H1 (cell line): Measurements from ENCODE around the gene KRTAP2-3. TPM values are rescaled to one million over a fixed set of nuclear protein-coding genes. Genes with fewer than 3 reads are reported as not detected.

Experiments used
- CTCF ChIA-PET: fragments of 300-600 bp; sonication (Branson Sonifier 250); formaldehyde crosslinking; loops from one replicate; lab custom pipeline; 2021; ENCODE audit not compliant: partially characterized antibody; lab: Charles Lee
- POLR2A ChIA-PET: fragments of 300-600 bp; sonication (Branson Sonifier 250); formaldehyde crosslinking; loops from one replicate; lab custom pipeline; 2021; ENCODE audit warnings: inconsistent platforms; ENCODE audit not compliant: partially characterized antibody; lab: Charles Lee
- DNase-seq, 2 experiments: peaks; one replicate each; pipeline versions ENCODE4 v3.0.0 to v3.0.0-alpha.2; 2010 to 2022; ENCODE audit warnings: low spot score in 2 of 2, low read depth in 1 of 2, mixed read lengths in 1 of 2
- FAIRE-seq: peaks from 2 replicates; lab custom pipeline; 2011; peaks lifted over from hg19 to GRCh38; lab: Jason Lieb, UNC
- H2AFZ ChIP-seq: 2 replicates; pipeline ENCODE4 v1.8.1; 2012; ENCODE audit warnings: low read length, inconsistent platforms
- H2AK5ac ChIP-seq: 2 replicates; pipeline ENCODE4 v1.6.1; 2013; ENCODE audit warnings: low read depth, low read length
- H2BK120ac ChIP-seq: replicated peaks from 2 replicates; pipeline ENCODE3; 2013; ENCODE audit warnings: low read depth, low read length, inconsistent platforms
- H2BK12ac ChIP-seq: 2 replicates; pipeline ENCODE4 v1.6.1; 2013; ENCODE audit warnings: low read depth, low read length
- H2BK15ac ChIP-seq: 2 replicates; pipeline ENCODE4 v1.6.1; 2013; ENCODE audit warnings: low read length
- H2BK20ac ChIP-seq: 2 replicates; pipeline ENCODE4 v1.6.1; 2013; ENCODE audit warnings: low read length
- H2BK5ac ChIP-seq: 2 replicates; pipeline ENCODE4 v1.6.1; 2013; ENCODE audit warnings: low read depth, low read length
- H3K14ac ChIP-seq: 2 replicates; pipeline ENCODE4 v1.6.1; 2013; ENCODE audit warnings: inconsistent platforms; ENCODE audit not compliant: insufficient read length
- H3K18ac ChIP-seq: 2 replicates; pipeline ENCODE4 v1.6.1; 2013; ENCODE audit warnings: low read length; ENCODE audit errors: extremely low read depth
- H3K23ac ChIP-seq: 2 replicates; pipeline ENCODE4 v1.6.1; 2013; ENCODE audit warnings: inconsistent platforms; ENCODE audit not compliant: insufficient read length
- H3K23me2 ChIP-seq: 2 replicates; pipeline ENCODE4 v1.6.1; 2013; ENCODE audit warnings: low read depth, low read length
- H3K27ac ChIP-seq: 2 replicates; pipeline ENCODE4 v1.6.1; 2011; ENCODE audit warnings: low read depth, low read length, inconsistent platforms
- H3K27me3 ChIP-seq, 4 experiments: replicated peaks in 1 of 4; 1 replicate in 1 of 4; 2 replicates in 3 of 4; pipeline versions ENCODE4 v1.6.1 to v1.8.1; 2011 to 2013; ENCODE audit warnings: low read length in 3 of 4, mild to moderate bottlenecking in 3 of 4, inconsistent platforms in 2 of 4, mixed read lengths in 2 of 4, moderate library complexity in 1 of 4; ENCODE audit not compliant: control insufficient read depth in 3 of 4, insufficient read depth in 3 of 4; ENCODE audit errors: extremely low read depth in 1 of 4
- H3K36me3 ChIP-seq, 4 experiments: 2 replicates each; pipeline versions ENCODE4 v1.6.1 to v1.8.1; 2011 to 2013; ENCODE audit warnings: mild to moderate bottlenecking in 4 of 4, low read length in 3 of 4, moderate library complexity in 2 of 4, control low read depth in 1 of 4, inconsistent platforms in 1 of 4; ENCODE audit not compliant: insufficient read depth in 4 of 4, control insufficient read depth in 2 of 4
- H3K4ac ChIP-seq: replicated peaks from 2 replicates; pipeline ENCODE3; 2013; ENCODE audit warnings: low read length, low read depth, mixed read lengths, inconsistent platforms; ENCODE audit not compliant: insufficient read length
- H3K4me1 ChIP-seq, 4 experiments: replicated peaks in 1 of 4; 1 replicate in 1 of 4; 2 replicates in 3 of 4; pipeline versions ENCODE4 v1.6.1 to v1.8.1; 2011 to 2013; ENCODE audit warnings: low read length in 3 of 4, inconsistent platforms in 2 of 4, mixed read lengths in 1 of 4; ENCODE audit not compliant: insufficient read depth in 4 of 4, control insufficient read depth in 3 of 4
- H3K4me2 ChIP-seq, 2 experiments: 2 replicates each; pipeline versions ENCODE4 v1.6.1 to v1.8.1; 2011 to 2013; ENCODE audit warnings: low read depth in 2 of 2, low read length in 2 of 2, control low read depth in 1 of 2, inconsistent platforms in 1 of 2, mild to moderate bottlenecking in 1 of 2; ENCODE audit not compliant: insufficient read depth in 1 of 2
- H3K4me3 ChIP-seq, 4 experiments: fragments of 200-600, 300-600 bp in 1 of 4; sonication (generic), shearing (Covaris generic), sonication (Bioruptor Twin) in 1 of 4; 2 replicates each; pipeline versions ENCODE4 v1.5.1 to v1.8.1; 2011 to 2016; ENCODE audit warnings: low read length in 4 of 4, low read depth in 3 of 4, control low read depth in 2 of 4, inconsistent platforms in 2 of 4, mild to moderate bottlenecking in 2 of 4, mixed read lengths in 1 of 4, moderate library complexity in 1 of 4; ENCODE audit not compliant: insufficient read depth in 2 of 4; ENCODE audit errors: extremely low read depth in 1 of 4
- H3K56ac ChIP-seq: replicated peaks from 2 replicates; pipeline ENCODE3; 2013; ENCODE audit warnings: low read depth, mild to moderate bottlenecking, mixed read lengths, low read length, inconsistent platforms; ENCODE audit not compliant: insufficient read length
- H3K79me1 ChIP-seq: 2 replicates; pipeline ENCODE4 v1.6.1; 2013; ENCODE audit warnings: low read depth, low read length, control low read depth
- H3K79me2 ChIP-seq, 2 experiments: 2 replicates each; pipeline versions ENCODE4 v1.6.1 to v1.8.1; 2012 to 2013; ENCODE audit warnings: low read length in 2 of 2, mild to moderate bottlenecking in 2 of 2, inconsistent platforms in 1 of 2; ENCODE audit not compliant: insufficient read depth in 2 of 2, control insufficient read depth in 1 of 2
- H3K9ac ChIP-seq, 4 experiments: replicated peaks in 1 of 4; 1 replicate in 1 of 4; 2 replicates in 3 of 4; pipeline versions ENCODE4 v1.6.1 to v1.8.1; 2011 to 2013; ENCODE audit warnings: low read depth in 3 of 4, low read length in 3 of 4, control low read depth in 2 of 4, mild to moderate bottlenecking in 2 of 4, moderate library complexity in 2 of 4, inconsistent platforms in 1 of 4; ENCODE audit errors: extremely low read depth in 1 of 4
- H3K9me3 ChIP-seq, 2 experiments: 2 replicates each; pipeline versions ENCODE4 v1.6.1 to v1.8.1; 2012 to 2013; ENCODE audit warnings: mild to moderate bottlenecking in 2 of 2, moderate library complexity in 2 of 2, control low read depth in 1 of 2, inconsistent platforms in 1 of 2, low read depth in 1 of 2, low read length in 1 of 2, mixed read lengths in 1 of 2; ENCODE audit not compliant: insufficient read depth in 2 of 2
- H4K20me1 ChIP-seq, 2 experiments: replicated peaks in 1 of 2; 2 replicates each; pipeline versions ENCODE3 to v1.8.1; 2011 to 2013; ENCODE audit warnings: inconsistent platforms in 2 of 2, low read length in 2 of 2, mild to moderate bottlenecking in 1 of 2; ENCODE audit not compliant: insufficient read depth in 2 of 2, control insufficient read depth in 1 of 2
- H4K5ac ChIP-seq: 2 replicates; pipeline ENCODE4 v1.6.1; 2013; ENCODE audit warnings: low read length, low read depth, mixed read lengths, inconsistent platforms; ENCODE audit not compliant: insufficient read length
- H4K8ac ChIP-seq: 2 replicates; pipeline ENCODE4 v1.8.0; 2013; ENCODE audit warnings: mild to moderate bottlenecking, moderate library complexity, low read length, inconsistent platforms; ENCODE audit not compliant: insufficient read depth; ENCODE audit errors: extremely low read depth
- H4K91ac ChIP-seq: replicated peaks from 2 replicates; pipeline ENCODE3; 2013; ENCODE audit warnings: low read length, mixed read lengths, inconsistent platforms; ENCODE audit not compliant: insufficient read length
- ATF3 ChIP-seq: IDR thresholded peaks from 2 replicates; pipeline ENCODE4 v1.6.1; 2011; ENCODE audit warnings: low read depth, mild to moderate bottlenecking, low read length; ENCODE audit not compliant: insufficient read depth
- CBX5 ChIP-seq: fragments of 300-800, 300-1000 bp; sonication (generic); IDR thresholded peaks from 2 replicates; pipeline ENCODE4 v1.7.1; 2016; ENCODE audit warnings: antibody characterized with exemption, low read length, low read depth
- KDM1A ChIP-seq: fragments of 200-600, 300-600 bp; sonication (generic); IDR thresholded peaks from 2 replicates; pipeline ENCODE4 v1.7.1; 2016; ENCODE audit warnings: mild to moderate bottlenecking, low read length, borderline replicate concordance
- KDM4A ChIP-seq: IDR thresholded peaks from one replicate; pipeline ENCODE4 v1.7.1; 2012; ENCODE audit warnings: low read depth, mild to moderate bottlenecking, moderate library complexity, low read length, inconsistent platforms; ENCODE audit not compliant: severe bottlenecking
- RBBP5 ChIP-seq: IDR thresholded peaks from 2 replicates; pipeline ENCODE4 v1.7.1; 2012; ENCODE audit warnings: low read depth, mild to moderate bottlenecking, inconsistent platforms, low read length, moderate library complexity, borderline replicate concordance
- SAP30 ChIP-seq: fragments of 300-600 bp; sonication (generic); IDR thresholded peaks from 2 replicates; pipeline ENCODE4 v1.7.1; 2012; ENCODE audit warnings: low read length, moderate library complexity, mild to moderate bottlenecking, inconsistent platforms; ENCODE audit not compliant: insufficient read depth, insufficient replicate concordance
- SP1 ChIP-seq: IDR thresholded peaks from 2 replicates; pipeline ENCODE4 v1.6.1; 2011; ENCODE audit warnings: low read depth, low read length
- SP2 ChIP-seq: IDR thresholded peaks from 2 replicates; pipeline ENCODE4 v1.6.1; 2012; ENCODE audit warnings: mild to moderate bottlenecking, low read length, inconsistent platforms
- USF2 ChIP-seq: IDR thresholded peaks from 2 replicates; pipeline ENCODE4 v1.6.1; 2011; ENCODE audit warnings: low read length, improper control_type of control experiment
- WGBS, 2 experiments: shearing (Covaris generic) in 1 of 2; methylation state at CpG; one replicate each; pipeline versions ENCODE4 v1.1.6 to v1.1.7; 2013 to 2015; ENCODE audit warnings: low lambda C conversion rate in 2 of 2, mixed read lengths in 2 of 2, inconsistent platforms in 1 of 2, low coverage in 1 of 2, missing lambda C conversion rate in 1 of 2; ENCODE audit not compliant: insufficient replicate concordance in 2 of 2, insufficient coverage in 1 of 2, insufficient read length in 1 of 2; ENCODE audit errors: extremely low coverage in 1 of 2, missing lambda C conversion rate in 1 of 2; 5-methylcytosine and 5-hydroxymethylcytosine counted together
- polyA plus RNA-seq, 7 experiments: library from polyadenylated mRNA; depleted of rRNA in 3 of 7; stranded (reverse) in 5 of 7; unstranded in 2 of 7; fragments of >200 nt in 5 of 7; fragments of 200-250 nt in 2 of 7; gene quantifications; 1 replicate in 5 of 7; 2 replicates in 1 of 7; 4 replicates in 1 of 7; pipeline versions ENCODE4 v1.2.1 to v1.2.3, GENCODE V29; 2011 to 2013; ENCODE audit warnings: missing spikeins in 2 of 7, mixed read lengths in 2 of 7
- total RNA-seq: library from RNA; stranded (reverse); fragmentation: NEBNext Ultra II Directional; extraction: Animal tissue kit (Norgen Biotek cat#: 25700); gene quantifications from 2 replicates; pipeline ENCODE4 v1.2.1, GENCODE V29; 2021

Gene KRTAP2-3
- total and polyA plus RNA-seq, 2 of the 8 experiments (the other 6 are each of a cell fraction or from before 2014, with no cell fraction given), result not detected

GRCh38 chr17:41107941-41108450 is 48.1 kb upstream of the KRTAP2-3 start:
- no peak overlapping the region for H3K4ac ChIP-seq

More at GRCh38 chr17:41107941-41108450, 48.1 kb upstream of the KRTAP2-3 start:
- peaks cover 2 to 10% (median 4%) of the 10 kb centered on the region in 4 experiments; a peak in 5 of 7 replicates for H3K4me1 ChIP-seq
- no peaks in the 10 kb centered on the region for H4K20me1 ChIP-seq
- H3K9me3 ChIP-seq, result peaks cover 7 to 23% of the 10 kb centered on the region in 2 experiments
- no peak overlapping the region for H2AFZ ChIP-seq
- H3K18ac ChIP-seq, result peak overlapping the region; percentile 36
- no peaks in the 10 kb centered on the region for H3K79me1 ChIP-seq
- no peak overlapping the region for H2AK5ac ChIP-seq
- H4K5ac ChIP-seq, result no peak overlapping the region
- 0 out of 2 replicates have a peak overlapping the region, but pooled peaks have one; percentile 43 for H2BK20ac ChIP-seq
- no peak overlapping the region for H3K14ac ChIP-seq
- no peak overlapping the region for H3K4me2 ChIP-seq
- H3K36me3 ChIP-seq, result no peaks in the 10 kb centered on the region; a peak in 2 of 8 replicates
- H4K8ac ChIP-seq, result no peak overlapping the region
- no peak overlapping the region for H3K56ac ChIP-seq
- no peak overlapping the region for H3K9ac ChIP-seq
- H4K91ac ChIP-seq, result no peak overlapping the region
- no peak overlapping the region for H2BK5ac ChIP-seq
- H3K23me2 ChIP-seq, result no peaks in the 10 kb centered on the region
- H2BK15ac ChIP-seq, result no peak overlapping the region
- CTCF ChIA-PET, result no interaction called here
- no peak for DNase-seq
- H2BK12ac ChIP-seq, result no peak overlapping the region
- no peak for FAIRE-seq
- POLR2A ChIA-PET, result no interaction called here
- H3K79me2 ChIP-seq, result no peaks in the 10 kb centered on the region
- no peak overlapping the region for H3K23ac ChIP-seq
- no peak for TF ChIP-seq SAP30
- TF ChIP-seq ATF3, result no peak
- no peak for TF ChIP-seq CBX5
- TF ChIP-seq KDM4A, result no peak
- no peak for TF ChIP-seq SP2
- no peak for TF ChIP-seq KDM1A
- TF ChIP-seq RBBP5, result no peak
- TF ChIP-seq USF2, result no peak
- no peak for TF ChIP-seq SP1
- TF ChIP-seq, all 59 proteins: peak for 0
- no peak overlapping the region for H3K4me3 ChIP-seq
- no peak overlapping the region for H3K27ac ChIP-seq
- peak overlapping the region; percentile 38 for H2BK120ac ChIP-seq
- 73% methylated on average over 1 of the region's 1 CpG; no CpG with 5 or more reads in 1 of the 2 experiments for WGBS, 2 experiments
- no peaks in the 10 kb centered on the region for H3K27me3 ChIP-seq
